Activated CD8-positive, alpha-beta memory T cell treated with anti-CD3 and anti-CD28 coated beads for 4 hours (primary cell): ENCODE results near the gene NCAM1.

Experiments used
- DNase-seq, 2 donors: peaks; one replicate each; pipeline ENCODE4 v3.0.0-alpha.2; 2020; ENCODE audit warnings: low read depth in 2 of 2

The NCAM1 gene

GRCh38 chr11:113131036-113131775 lies 170.0 kb downstream of the NCAM1 start:
- DNase-seq = no peak

DNA sequence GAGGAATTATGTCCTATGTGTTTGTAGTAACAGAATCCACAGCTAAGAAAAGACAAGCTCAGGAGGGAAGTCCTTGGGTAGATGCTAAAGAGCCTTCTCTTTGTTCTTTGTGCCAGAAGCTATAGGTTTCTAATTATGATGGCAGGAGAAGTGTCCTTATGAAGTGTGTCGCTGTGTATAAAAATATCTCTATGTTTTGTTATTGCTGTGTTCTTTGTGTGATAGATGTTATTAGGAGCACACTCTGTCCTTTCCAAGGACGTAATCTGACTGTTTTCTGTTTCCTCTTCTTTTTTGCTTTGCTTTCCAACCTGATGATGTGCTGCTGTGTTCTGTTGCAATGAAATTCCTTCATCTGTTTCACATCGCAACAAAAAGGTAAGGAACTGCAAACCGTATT lies 171.9 kb downstream of the NCAM1 start:
- no peak for DNase-seq

GRCh38 chr11:113134626-113135025 lies 173.4 kb downstream of the NCAM1 start:
- DNase-seq = no peak

DNA sequence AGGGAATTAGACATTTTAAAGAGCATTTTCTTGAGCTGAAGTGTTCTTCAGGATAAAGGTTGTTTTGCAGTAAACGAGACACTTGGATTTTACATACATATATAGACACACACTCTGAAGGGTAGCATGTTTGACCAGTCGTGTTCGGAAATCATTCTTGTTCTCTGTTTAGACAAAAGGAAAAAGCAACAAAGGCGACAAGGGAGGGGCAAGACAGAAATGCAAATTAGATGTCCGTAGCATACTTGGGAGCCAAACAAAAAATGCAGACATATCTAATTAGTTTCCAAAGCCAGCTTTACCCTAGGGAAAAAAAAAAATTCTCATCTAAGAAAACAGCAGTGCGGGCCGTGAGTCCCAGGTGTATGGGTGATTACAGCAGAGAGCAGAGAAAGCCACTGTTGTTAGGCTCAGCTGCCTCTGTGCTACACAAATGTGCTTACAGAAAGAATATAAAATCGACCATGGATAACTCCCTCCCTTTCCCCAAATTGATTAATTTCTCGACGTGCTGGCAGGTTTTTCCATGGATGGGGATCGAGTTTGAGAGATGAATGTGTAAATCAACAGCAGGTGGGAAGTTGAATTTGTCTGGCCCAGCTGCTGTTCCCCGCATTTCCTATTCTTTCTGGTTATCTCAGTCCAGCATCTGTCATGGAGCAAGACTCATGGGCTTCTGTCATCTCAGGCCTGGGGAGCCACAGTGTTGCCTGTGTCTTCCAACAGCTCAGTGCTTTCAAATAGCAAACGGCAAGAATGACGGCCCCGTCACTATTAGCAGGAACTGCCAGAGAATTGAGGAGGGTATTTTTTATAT lies 176.7 kb downstream of the NCAM1 start:
- no peak for DNase-seq

GRCh38 chr11:113138731-113139130 lies 177.5 kb downstream of the NCAM1 start:
- DNase-seq = no peak

DNA sequence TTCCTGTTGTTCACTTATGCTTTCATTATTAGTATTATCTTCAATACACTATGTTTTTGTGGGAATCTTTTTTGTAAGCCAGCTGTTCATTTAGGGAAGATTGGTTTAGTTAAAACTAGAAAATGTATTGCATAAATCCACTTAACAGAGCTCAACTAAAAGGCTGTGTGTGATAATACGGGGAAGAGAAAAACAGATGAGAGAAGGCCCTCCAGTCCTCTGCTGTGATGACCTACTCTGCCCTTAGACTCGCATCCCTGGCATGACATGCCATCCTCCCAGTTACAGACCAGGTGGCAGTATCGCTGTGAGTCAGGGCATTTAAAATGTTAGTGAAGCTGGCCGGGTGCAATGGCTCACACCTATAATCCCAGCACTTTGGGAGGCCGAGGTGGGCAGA lies 179.8 kb downstream of the NCAM1 start:
- DNase-seq = no peak

DNA sequence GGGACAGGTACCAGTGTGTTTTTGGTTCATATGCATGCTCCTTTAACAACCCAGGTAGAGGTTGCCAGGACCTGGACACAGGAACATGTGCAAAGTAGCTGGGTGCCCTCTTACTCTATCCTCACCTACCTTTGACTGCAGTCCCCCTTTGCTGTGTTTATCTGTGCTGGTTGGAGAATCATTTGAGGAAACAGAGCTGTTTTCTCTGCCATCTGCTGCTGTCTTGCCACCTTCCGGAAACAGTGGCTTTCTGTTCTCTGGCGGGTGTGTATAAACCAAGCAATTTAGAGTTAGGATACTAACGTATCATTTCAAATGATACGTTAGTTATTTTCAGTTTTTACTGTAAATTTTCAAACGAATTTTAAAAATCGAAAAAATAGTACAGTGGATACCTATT lies 181.3 kb downstream of the NCAM1 start:
- DNase-seq = no peak

GRCh38 chr11:113147249-113147648 lies 186.0 kb downstream of the NCAM1 start:
- no peak for DNase-seq

DNA sequence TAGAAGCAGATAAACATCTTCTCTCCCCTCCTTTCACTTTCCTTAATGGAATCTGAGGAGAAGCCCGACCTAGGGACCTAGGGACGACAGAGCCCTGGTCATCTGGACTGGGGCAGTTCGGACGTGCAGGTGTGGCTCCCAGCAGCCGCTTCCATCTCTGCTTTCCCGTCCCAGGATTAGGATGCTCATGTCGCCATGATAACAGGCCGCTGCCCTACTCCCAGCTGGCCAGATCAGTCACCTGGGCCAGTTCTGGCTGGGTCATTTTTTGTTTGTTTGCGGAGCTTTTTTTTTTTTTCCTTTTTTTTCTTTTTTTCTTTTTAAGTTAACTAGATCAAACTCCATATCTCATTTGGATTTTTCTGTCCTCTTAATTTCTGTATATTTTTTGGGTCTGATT lies 186.9 kb downstream of the NCAM1 start:
- DNase-seq = no peak

- no peak for DNase-seq
Measured at GRCh38 chr11:113148652-113149051, 187.4 kb downstream of the NCAM1 start.

DNA sequence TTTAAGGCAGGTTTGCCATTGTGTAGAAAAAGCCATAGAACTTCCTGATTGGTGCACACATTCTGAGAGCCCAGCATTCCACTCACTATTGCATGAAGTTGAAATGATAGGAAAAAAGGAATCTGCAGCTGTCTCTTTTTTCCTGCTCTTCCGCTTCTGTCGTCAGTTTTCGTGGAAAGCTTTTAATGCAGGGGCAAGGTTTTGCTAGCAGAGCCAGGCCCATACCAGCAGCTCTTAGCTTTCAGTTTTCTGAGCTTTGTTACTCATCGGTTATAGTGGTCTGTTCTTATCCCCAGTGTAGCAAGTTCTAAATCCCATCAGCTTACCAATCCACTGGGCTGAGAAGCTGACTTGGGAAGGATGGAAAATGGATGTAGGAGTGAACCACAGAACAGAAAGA lies 190.3 kb downstream of the NCAM1 start:
- no peak for DNase-seq

- no peak for DNase-seq
Measured at GRCh38 chr11:113152500-113152899, 191.3 kb downstream of the NCAM1 start.

DNA sequence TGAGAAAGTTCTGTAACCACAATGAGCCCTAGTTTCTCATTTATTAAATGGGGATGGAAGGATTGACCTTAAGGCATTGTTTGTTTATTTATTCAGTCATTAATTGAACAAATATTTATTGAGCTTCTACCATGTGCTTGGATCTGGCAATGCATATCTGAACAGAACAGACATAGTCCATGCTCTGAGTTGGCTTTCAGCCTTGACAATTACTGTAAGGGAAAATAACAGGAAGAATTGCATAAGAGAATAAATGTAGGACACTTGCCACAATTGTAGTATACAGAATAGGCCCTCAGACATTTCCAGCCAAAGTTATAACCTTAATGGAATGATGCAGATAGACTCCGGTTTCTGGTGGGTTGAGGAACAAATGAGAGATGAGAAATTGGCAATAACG lies 192.6 kb downstream of the NCAM1 start:
- DNase-seq = no peak

DNA sequence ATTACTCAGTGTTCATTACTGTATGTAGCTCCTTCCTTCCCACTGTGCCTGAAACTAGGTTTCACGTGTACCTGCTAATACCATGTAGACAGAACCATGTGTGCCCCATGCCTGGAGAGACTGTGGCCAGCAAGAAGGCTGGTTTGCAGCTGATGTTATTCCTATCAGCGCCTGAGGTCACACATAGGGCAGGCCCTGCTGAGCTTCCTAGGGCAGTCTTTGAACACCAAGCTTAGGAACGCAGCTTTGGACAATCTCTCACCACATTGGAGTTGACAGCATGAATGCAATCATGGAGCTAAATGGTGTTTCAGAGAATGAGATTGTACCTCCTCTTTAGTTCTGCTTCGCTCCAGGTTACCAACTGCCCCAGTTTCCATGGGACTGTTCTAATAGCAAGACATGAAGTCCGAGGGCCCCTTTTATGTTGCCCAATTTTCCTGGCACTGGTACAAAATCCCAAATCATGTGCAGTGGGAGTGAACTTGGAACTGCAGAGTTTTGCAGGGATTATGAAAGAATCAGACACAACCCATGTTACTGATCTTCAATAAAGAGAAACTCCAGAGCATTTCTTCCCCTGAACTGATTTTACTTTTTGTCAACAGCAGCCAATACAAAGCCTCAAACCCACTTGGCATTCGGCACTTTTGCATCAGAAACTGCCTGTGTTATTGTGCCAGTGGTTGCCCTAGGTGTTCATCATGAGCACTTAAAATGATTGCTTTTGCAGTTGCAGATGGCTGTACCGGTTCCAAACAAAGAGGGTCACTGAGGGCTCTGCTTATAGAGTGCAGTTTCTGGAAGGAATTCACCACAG lies 199.0 kb downstream of the NCAM1 start:
- DNase-seq = no peak

GRCh38 chr11:113160808-113161124 lies 199.5 kb downstream of the NCAM1 start:
- DNase-seq = no peak

- no peak for DNase-seq
Measured at GRCh38 chr11:113161711-113162591, 200.7 kb downstream of the NCAM1 start.

DNA sequence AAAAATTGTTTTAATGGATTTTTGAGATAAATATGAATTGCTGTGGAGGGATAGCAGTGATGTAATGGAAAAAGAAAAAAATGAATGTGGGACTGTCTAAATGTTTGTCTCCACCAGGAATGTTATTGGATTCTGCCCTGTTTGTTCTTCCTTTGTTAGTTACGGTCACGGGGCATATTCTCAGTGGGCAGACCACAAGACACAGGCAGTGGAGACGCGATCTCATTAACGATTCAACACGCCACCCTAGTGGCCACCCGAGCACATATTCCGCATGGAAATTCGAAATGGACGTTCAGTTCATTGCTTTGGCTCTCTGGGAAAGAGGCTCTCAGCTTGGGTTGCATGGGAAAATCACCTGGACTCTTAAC lies 201.4 kb downstream of the NCAM1 start:
- DNase-seq = no peak

- DNase-seq = no peak
Measured at GRCh38 chr11:113163291-113164030, 202.2 kb downstream of the NCAM1 start.

GRCh38 chr11:113166280-113166679 lies 205.1 kb downstream of the NCAM1 start:
- DNase-seq = no peak

DNA sequence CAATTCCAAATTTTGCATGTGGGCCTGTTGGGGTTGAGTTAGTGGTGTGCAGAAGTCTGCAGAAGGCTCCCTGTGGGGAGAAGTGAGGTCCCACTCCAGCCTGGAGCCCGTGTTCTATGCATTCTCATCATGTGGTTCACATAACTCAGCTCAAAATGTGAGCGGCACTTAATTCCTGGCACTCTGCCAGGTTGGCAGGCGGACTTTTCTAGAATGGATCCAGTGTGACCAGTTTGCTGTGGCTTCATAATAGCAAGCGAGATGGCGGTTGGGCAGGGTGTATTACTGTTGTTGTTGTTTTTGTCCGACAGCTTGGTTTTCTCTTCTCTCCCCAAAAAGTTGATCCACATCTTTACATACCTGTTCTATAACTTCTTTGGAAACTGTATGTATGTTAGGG lies 206.4 kb downstream of the NCAM1 start:
- DNase-seq = no peak
